K562 treated with DMSO at 1 percent for 12 hours (cell line): Measurements from ENCODE around the gene NBPF15. TPM values are rescaled to one million over a fixed set of nuclear protein-coding genes. Genes with fewer than 3 reads are reported as not detected.

Experiments used
- total RNA-seq: library from RNA; unstranded; fragments of 300-600 nt; gene quantifications from 2 replicates; pipeline ENCODE4 v1.2.3, GENCODE V29; 2022; ENCODE audit not compliant: insufficient read depth

NBPF15 gene, protein sequence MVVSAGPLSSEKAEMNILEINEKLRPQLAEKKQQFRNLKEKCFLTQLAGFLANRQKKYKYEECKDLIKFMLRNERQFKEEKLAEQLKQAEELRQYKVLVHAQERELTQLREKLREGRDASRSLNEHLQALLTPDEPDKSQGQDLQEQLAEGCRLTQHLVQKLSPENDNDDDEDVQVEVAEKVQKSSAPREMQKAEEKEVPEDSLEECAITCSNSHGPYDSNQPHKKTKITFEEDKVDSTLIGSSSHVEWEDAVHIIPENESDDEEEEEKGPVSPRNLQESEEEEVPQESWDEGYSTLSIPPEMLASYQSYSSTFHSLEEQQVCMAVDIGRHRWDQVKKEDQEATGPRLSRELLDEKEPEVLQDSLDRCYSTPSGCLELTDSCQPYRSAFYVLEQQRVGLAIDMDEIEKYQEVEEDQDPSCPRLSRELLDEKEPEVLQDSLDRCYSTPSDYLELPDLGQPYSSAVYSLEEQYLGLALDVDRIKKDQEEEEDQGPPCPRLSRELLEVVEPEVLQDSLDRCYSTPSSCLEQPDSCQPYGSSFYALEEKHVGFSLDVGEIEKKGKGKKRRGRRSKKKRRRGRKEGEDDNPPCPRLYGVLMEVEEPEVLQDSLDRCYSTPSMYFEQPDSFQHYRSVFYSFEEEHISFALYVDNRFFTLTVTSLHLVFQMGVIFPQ
- total RNA-seq = 2.6 and 16.2 TPM in 2 replicates

DNA sequence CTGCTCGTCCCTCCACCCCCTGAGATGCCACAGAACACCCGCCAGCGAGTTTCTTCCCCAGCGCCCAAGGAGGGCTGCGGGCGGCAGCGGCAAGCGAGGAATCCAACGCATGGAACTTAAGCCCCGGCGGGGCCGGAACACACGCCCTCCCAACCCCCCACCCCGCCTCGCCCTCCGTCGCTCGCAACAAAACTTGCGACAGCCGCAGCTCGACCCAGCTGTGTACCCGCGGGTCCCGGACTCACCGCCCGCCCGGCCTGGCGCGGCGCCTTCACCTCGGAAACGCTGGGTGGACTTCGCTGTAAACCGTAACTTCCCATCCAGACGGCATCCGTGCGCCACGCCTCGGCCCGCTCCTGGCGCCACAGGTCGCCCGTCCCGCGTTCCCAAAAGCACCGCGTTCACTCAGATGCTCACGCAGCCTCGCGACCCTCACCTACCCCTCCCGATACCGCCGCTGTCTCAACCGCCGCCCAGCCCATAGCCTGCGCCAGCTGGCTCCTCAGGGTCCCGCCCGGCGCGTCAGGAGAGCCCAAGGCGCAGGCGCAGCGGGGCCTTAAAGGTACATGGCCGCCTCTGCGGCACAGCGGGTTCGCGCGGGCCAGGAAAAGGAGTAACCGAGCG is at the start of gene NBPF15:
Gene NBPF15 (minus strand): TSS at position 534 of the 624 bp plus-strand sequence. CDS start 21,666 bp downstream, outside the sequence.

Other genes starting within 250 kb of the NBPF15 start
- not detected in 2 replicates for gene PPIAL4E, start 88.0 kb downstream of the NBPF15 start, total RNA-seq
- not detected in 2 replicates for gene PPIAL4F, start 131.2 kb upstream of the NBPF15 start, total RNA-seq